PC-3 (cell line): ENCODE measurements around the gene RAB3C.

Source experiments
- CTCF ChIP-seq: fragments of 300-600 bp; sonication (generic); conservative IDR thresholded peaks from 2 replicates; pipeline ENCODE4 v1.5.1; 2017; ENCODE audit warnings: antibody characterized with exemption, low read depth, mild to moderate bottlenecking, low read length
- EZH2 ChIP-seq: fragments of 300-600 bp; sonication (generic); IDR thresholded peaks from one replicate; pipeline ENCODE4 v1.6.1; 2017; ENCODE audit warnings: antibody characterized with exemption, mild to moderate bottlenecking, low read length; ENCODE audit not compliant: unreplicated experiment
- EZH2phosphoT487 ChIP-seq: fragments of 300-600 bp; sonication (generic); IDR thresholded peaks from 2 replicates; pipeline ENCODE4 v1.6.1; 2018; ENCODE audit warnings: mild to moderate bottlenecking, antibody characterized with exemption, low read length, borderline replicate concordance

DNA sequence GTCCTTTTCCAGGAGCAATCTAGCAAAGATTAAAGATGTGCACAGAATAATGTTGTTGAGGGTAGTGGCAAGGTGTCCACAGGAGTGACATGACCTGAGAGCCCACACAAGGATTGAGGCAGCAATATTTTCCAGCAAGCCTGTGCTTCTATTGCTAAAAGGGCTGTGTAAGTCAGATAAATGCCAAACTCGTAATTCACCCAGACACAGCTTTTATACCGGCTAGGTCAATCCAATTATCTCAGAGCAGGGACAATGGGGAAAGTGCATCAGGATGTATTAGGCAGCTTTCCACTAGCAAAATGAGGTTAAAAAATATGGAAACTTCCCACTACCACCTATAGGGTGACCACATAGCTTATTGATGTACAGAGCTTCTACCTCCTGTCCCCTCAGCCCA lies 34.8 kb upstream of the RAB3C start:
- TF ChIP-seq CTCF (no peak), EZH2 (no peak), EZH2phosphoT487 (no peak)
